Esophagus squamous epithelium (tissue), 4 donors: Measurements from ENCODE around the gene FNDC8.
"Not testable (repeated sequence)": the region's sequence is repeated elsewhere in the genome, so short reads cannot be mapped to it uniquely, and the experiment has no call there.

ENCODE experiments used
- POLR2A ChIP-seq, 4 donors: fragments of 450-650 bp; IDR thresholded peaks; one replicate each; pipeline ENCODE4 v1.6.1; 2017; ENCODE audit warnings: antibody characterized with exemption in 4 of 4, mild to moderate bottlenecking in 4 of 4, moderate library complexity in 3 of 4
- TF ChIP-seq, protein P1 (sequence below), 6 experiments: fragments of 450-650 bp in 4 of 6; fragments of 200-600 bp in 2 of 6; sonication (generic) in 2 of 6; IDR thresholded peaks; one replicate each; pipeline ENCODE4 v1.5.1; 2016 to 2019; ENCODE audit warnings: antibody characterized with exemption in 6 of 6, mild to moderate bottlenecking in 4 of 6, moderate library complexity in 4 of 6

DNA sequence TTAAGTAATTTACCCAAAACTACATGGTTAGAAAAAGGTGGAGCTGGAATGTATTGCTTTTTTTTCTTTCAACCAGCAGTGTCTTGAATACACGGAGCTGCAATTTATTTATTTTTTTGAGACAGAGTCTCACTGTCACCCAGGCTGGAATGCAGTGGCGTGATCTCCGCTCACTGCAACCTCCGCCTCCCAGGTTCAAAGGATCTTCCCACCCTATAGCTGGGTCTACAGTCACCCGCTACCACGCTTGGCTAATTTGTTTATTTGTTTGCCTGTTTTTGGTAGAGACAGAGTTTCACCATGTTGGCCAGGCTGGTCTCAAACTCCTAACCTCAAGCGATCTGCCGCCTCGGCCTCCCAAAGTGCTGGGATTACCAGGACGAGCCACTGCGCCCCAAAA, 30.7 kb upstream of the FNDC8 start:
- TF ChIP-seq, protein P1, sequence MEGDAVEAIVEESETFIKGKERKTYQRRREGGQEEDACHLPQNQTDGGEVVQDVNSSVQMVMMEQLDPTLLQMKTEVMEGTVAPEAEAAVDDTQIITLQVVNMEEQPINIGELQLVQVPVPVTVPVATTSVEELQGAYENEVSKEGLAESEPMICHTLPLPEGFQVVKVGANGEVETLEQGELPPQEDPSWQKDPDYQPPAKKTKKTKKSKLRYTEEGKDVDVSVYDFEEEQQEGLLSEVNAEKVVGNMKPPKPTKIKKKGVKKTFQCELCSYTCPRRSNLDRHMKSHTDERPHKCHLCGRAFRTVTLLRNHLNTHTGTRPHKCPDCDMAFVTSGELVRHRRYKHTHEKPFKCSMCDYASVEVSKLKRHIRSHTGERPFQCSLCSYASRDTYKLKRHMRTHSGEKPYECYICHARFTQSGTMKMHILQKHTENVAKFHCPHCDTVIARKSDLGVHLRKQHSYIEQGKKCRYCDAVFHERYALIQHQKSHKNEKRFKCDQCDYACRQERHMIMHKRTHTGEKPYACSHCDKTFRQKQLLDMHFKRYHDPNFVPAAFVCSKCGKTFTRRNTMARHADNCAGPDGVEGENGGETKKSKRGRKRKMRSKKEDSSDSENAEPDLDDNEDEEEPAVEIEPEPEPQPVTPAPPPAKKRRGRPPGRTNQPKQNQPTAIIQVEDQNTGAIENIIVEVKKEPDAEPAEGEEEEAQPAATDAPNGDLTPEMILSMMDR (IDR thresholded peaks at IDR 0.05) = not testable (repeated sequence)
- TF ChIP-seq POLR2A (IDR thresholded peaks at IDR 0.05) = not testable (repeated sequence)
